CD14-positive monocyte (primary cell): ENCODE results near the gene CRAT. TPM values are rescaled to one million over a fixed set of nuclear protein-coding genes. Genes with fewer than 3 reads are reported as not detected.

Experiments used
- DNase-seq, 3 donors: peaks; one replicate each; pipeline ENCODE4 v3.0.0-alpha.2; 2011 to 2022
- H2AFZ ChIP-seq: 2 replicates; pipeline ENCODE4 v1.6.0; 2012; ENCODE audit warnings: mild to moderate bottlenecking, low read depth, low read length, inconsistent platforms; ENCODE audit not compliant: insufficient read depth, poor library complexity, severe bottlenecking
- H3K27ac ChIP-seq, 2 donors: 1 replicate in 1 of 2; 2 replicates in 1 of 2; pipeline ENCODE4 v1.5.1; 2012 to 2013; ENCODE audit warnings: low read length in 2 of 2, control low read depth in 1 of 2, inconsistent platforms in 1 of 2, low read depth in 1 of 2, mild to moderate bottlenecking in 1 of 2
- H3K27me3 ChIP-seq, 2 donors: one replicate each; pipeline versions ENCODE4 v1.6.0 to v1.6.1; 2011 to 2013; ENCODE audit warnings: low read length in 2 of 2; ENCODE audit not compliant: control insufficient read depth in 2 of 2, insufficient read depth in 2 of 2
- H3K36me3 ChIP-seq, 2 donors: replicated peaks in 1 of 2; 1 replicate in 1 of 2; 2 replicates in 1 of 2; pipeline versions ENCODE4 v1.5.1 to v1.6.1; 2012 to 2013; ENCODE audit warnings: low read length in 2 of 2, control low read depth in 1 of 2, inconsistent platforms in 1 of 2, mild to moderate bottlenecking in 1 of 2; ENCODE audit not compliant: insufficient read depth in 2 of 2, control insufficient read depth in 1 of 2
- H3K4me1 ChIP-seq, 2 donors: 1 replicate in 1 of 2; 2 replicates in 1 of 2; pipeline versions ENCODE4 v1.5.1 to v1.6.1; 2012 to 2013; ENCODE audit warnings: low read length in 2 of 2, control low read depth in 1 of 2, inconsistent platforms in 1 of 2, mild to moderate bottlenecking in 1 of 2, moderate library complexity in 1 of 2; ENCODE audit not compliant: insufficient read depth in 2 of 2, control insufficient read depth in 1 of 2
- H3K4me2 ChIP-seq: replicated peaks from 2 replicates; pipeline ENCODE3; 2012; ENCODE audit warnings: low read length, moderate library complexity, mild to moderate bottlenecking; ENCODE audit not compliant: poor library complexity, severe bottlenecking; ENCODE audit errors: extremely low read depth
- H3K4me3 ChIP-seq, 3 experiments: fragments of 200-600 bp in 1 of 3; sonication (generic) in 1 of 3; replicated peaks in 1 of 3; 1 replicate in 2 of 3; 2 replicates in 1 of 3; pipeline ENCODE4 v1.5.1; 2011 to 2013; ENCODE audit warnings: low read length in 3 of 3, mild to moderate bottlenecking in 3 of 3, control low read depth in 2 of 3, low read depth in 2 of 3, inconsistent platforms in 1 of 3, moderate library complexity in 1 of 3
- H3K79me2 ChIP-seq: 2 replicates; pipeline ENCODE4 v1.6.0; 2012; ENCODE audit warnings: mild to moderate bottlenecking, control low read depth, inconsistent platforms, low read length, moderate library complexity; ENCODE audit not compliant: insufficient read depth
- H3K9ac ChIP-seq: 2 replicates; pipeline ENCODE4 v1.6.0; 2017; ENCODE audit warnings: low read length, mild to moderate bottlenecking; ENCODE audit not compliant: insufficient read depth, poor library complexity, severe bottlenecking
- H3K9me3 ChIP-seq, 2 donors: replicated peaks in 1 of 2; 1 replicate in 1 of 2; 2 replicates in 1 of 2; pipeline versions ENCODE4 v1.5.1 to v1.6.1; 2012 to 2013; ENCODE audit warnings: low read length in 2 of 2, control low read depth in 1 of 2; ENCODE audit not compliant: control insufficient read depth in 1 of 2, insufficient read depth in 1 of 2
- H4K20me1 ChIP-seq: 2 replicates; pipeline ENCODE4 v1.6.0; 2012; ENCODE audit warnings: mild to moderate bottlenecking, low read length, control low read depth, moderate library complexity; ENCODE audit not compliant: insufficient read depth
- H3K27ac Mint-ChIP-seq, 7 donors: one replicate each; pipeline ENCODE4 v1.8.0; 2020; ENCODE audit warnings: mild to moderate bottlenecking in 7 of 7, mixed read lengths in 7 of 7, moderate library complexity in 6 of 7, inconsistent platforms in 2 of 7
- H3K27me3 Mint-ChIP-seq, 3 donors: one replicate each; pipeline ENCODE4 v1.8.0; 2021 to 2022; ENCODE audit warnings: low read depth in 3 of 3, mild to moderate bottlenecking in 3 of 3, mixed read lengths in 3 of 3, moderate library complexity in 3 of 3, inconsistent platforms in 1 of 3
- H3K36me3 Mint-ChIP-seq, 2 donors: one replicate each; pipeline ENCODE4 v1.8.0; 2020; ENCODE audit warnings: mixed read lengths in 2 of 2, inconsistent platforms in 1 of 2, mild to moderate bottlenecking in 1 of 2
- H3K4me1 Mint-ChIP-seq: one replicate; pipeline ENCODE4 v1.8.0; 2020; ENCODE audit warnings: mild to moderate bottlenecking, mixed read lengths
- H3K4me3 Mint-ChIP-seq, 2 donors: one replicate each; pipeline ENCODE4 v1.8.0; 2020; ENCODE audit warnings: mild to moderate bottlenecking in 2 of 2, mixed read lengths in 2 of 2, moderate library complexity in 1 of 2
- H3K9me3 Mint-ChIP-seq, 7 donors: one replicate each; pipeline ENCODE4 v1.8.0; 2020 to 2022; ENCODE audit warnings: mixed read lengths in 7 of 7, mild to moderate bottlenecking in 6 of 7, moderate library complexity in 6 of 7, inconsistent platforms in 2 of 7
- WGBS: methylation state at CpG from one replicate; pipeline ENCODE4 v1.1.5; 2013; ENCODE audit warnings: missing lambda C conversion rate; ENCODE audit not compliant: insufficient coverage; 5-methylcytosine and 5-hydroxymethylcytosine counted together
- intact Hi-C, 2 donors: fragments of 100-400 bp; cut with micrococcal nuclease; formaldehyde crosslinking; loops; one replicate each; pipeline versions ENCODE4 v1.15.0 to v1.15.1; 2023
- polyA plus RNA-seq, 3 donors: library from polyadenylated mRNA; depleted of rRNA in 1 of 3; unstranded in 2 of 3; stranded (reverse) in 1 of 3; fragments of 300-500 nt in 2 of 3; fragments of >200 nt in 1 of 3; fragmentation: Illumina TruSeq in 2 of 3; gene quantifications; 1 replicate in 2 of 3; 2 replicates in 1 of 3; pipeline ENCODE4 v1.2.3, GENCODE V29; 2012 to 2021
- TF ChIP-seq, protein P1 (sequence below): fragments of 200-600 bp; IDR thresholded peaks from one replicate; pipeline ENCODE4 v1.8.0; 2022; ENCODE audit warnings: antibody characterized with exemption, mild to moderate bottlenecking

The CRAT gene
- polyA plus RNA-seq, 3 donors: 12.2 to 19.4 (median 15.0) TPM

DNA sequence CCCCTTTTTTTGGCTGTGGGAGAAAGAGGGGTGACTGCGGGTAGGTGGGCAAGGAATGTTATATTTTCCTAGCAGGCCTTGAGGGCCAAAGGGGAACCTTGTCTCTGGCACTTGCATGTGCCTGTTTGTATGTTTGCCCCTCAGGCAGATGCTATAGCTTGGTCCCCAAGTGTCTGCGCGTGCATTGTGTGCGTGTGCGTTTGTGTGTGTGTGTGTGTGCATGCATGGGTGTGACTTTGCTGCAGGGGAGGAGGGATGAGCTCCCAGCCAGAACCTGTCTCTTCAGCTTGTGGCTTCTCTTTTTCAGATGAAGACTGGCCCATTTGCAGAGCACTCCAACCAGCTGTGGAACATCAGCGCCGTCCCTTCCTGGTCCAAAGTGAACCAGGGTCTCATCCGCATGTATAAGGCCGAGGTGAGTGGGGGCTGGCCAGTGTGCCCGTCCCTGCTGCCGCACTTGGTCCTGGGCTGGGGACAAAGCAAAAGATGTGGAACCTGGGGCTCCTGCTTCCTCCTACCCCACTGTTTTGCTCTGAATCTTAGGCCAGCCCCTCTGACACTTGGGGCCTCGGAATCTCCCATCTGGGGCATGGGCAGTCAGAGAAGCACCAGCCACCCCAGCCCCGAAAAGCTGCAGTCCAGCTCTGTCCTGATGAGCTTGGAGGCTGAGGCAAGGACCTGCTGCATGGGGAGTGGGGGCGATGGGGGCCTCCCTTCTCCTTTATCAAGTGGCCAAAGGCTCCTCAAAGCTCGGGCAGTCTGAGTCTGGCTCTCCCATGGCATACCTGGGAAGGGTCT is 31.7 kb upstream of the CRAT start:
- H3K9me3 Mint-ChIP-seq: no peaks in the 10 kb centered on the region
- intact Hi-C loops: loop anchor here in 1 of 2 donors (2.0 kb wide), 1 partner anchor 32 kb away; no protein-coding TSS in a partner anchor
- no peak overlapping the region for H3K4me3 Mint-ChIP-seq
- H3K27ac ChIP-seq: peak overlapping the region; percentile 50 to 97
- H3K4me1 Mint-ChIP-seq: peaks cover 41% of the 10 kb centered on the region
- TF ChIP-seq, protein P1, sequence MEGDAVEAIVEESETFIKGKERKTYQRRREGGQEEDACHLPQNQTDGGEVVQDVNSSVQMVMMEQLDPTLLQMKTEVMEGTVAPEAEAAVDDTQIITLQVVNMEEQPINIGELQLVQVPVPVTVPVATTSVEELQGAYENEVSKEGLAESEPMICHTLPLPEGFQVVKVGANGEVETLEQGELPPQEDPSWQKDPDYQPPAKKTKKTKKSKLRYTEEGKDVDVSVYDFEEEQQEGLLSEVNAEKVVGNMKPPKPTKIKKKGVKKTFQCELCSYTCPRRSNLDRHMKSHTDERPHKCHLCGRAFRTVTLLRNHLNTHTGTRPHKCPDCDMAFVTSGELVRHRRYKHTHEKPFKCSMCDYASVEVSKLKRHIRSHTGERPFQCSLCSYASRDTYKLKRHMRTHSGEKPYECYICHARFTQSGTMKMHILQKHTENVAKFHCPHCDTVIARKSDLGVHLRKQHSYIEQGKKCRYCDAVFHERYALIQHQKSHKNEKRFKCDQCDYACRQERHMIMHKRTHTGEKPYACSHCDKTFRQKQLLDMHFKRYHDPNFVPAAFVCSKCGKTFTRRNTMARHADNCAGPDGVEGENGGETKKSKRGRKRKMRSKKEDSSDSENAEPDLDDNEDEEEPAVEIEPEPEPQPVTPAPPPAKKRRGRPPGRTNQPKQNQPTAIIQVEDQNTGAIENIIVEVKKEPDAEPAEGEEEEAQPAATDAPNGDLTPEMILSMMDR: no peak
- no peaks in the 10 kb centered on the region for H3K9me3 ChIP-seq
- peak overlapping the region; percentile 84 for H3K9ac ChIP-seq
- no peak for DNase-seq
- peaks cover 37 to 47% of the 10 kb centered on the region in 2 donors for H3K4me1 ChIP-seq
- H2AFZ ChIP-seq: no peak overlapping the region
- H3K27me3 Mint-ChIP-seq: peaks cover 0 to 2% (median 1%) of the 10 kb centered on the region in 3 donors
- peaks cover 7% of the 10 kb centered on the region for H4K20me1 ChIP-seq
- peak overlapping the region; percentile 64 to 97 (median 97) for H3K27ac Mint-ChIP-seq
- H3K4me2 ChIP-seq: peak overlapping the region; percentile 77
- H3K36me3 ChIP-seq: peaks cover 48 to 56% of the 10 kb centered on the region in 2 donors
- H3K4me3 ChIP-seq: peak overlapping the region in 1 of 3 experiments; percentile 73
- peaks cover 33 to 62% of the 10 kb centered on the region in 2 donors for H3K36me3 Mint-ChIP-seq
- H3K79me2 ChIP-seq: peaks cover 17% of the 10 kb centered on the region
- no peaks in the 10 kb centered on the region for H3K27me3 ChIP-seq
- 90% methylated on average over 11 of the region's 15 CpGs for WGBS

DNA sequence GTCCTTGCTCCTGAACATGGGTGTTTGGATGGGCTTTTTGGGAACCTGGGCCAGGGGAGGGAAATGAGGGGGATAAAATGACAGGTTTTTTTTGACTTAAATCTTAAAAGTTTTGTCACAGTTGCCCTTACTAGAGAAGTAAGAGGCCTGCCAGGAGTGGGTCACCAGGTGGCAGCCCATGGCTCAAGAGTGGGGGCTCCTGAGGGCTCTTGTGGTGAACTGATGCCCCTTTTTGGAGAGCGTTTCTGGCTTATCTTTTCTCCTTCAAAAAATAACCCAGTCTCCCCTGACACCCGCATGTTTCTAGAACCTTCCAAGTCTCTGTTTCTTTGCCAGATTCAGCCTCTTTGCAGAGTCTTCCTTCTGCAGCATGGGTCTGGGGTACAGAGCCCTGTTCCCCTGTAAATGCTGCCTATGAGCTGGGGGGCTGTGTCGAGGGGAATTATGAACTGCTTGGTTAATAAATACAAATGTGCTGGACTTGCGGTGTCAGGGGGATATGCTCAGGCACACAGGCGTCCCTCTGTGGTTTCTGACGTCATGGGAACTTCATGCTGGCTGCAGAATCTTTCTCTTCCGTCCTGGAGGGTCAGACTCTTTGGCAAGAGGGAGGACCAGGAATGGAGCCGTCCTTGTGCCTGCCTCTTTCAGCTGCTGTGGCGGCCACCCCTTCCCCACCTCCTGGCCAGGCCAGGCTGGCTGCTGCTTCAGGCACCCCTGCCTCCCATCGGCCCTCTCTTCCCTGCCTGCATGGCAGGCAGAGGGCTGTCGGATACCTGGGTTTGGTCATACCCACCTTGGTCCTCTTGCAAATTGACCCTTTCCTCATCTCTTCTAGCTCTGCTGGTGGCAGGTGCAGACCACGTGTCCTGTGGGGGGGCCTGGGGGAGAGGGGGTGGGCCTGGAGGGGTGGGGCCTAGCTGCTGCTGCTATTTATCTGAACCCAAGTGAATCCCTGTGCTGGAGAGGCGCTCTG is 30.8 kb upstream of the CRAT start:
- H3K4me1 ChIP-seq: peaks cover 37 to 47% of the 10 kb centered on the region in 2 donors
- peak; percentile 63 to 80 (median 73) for DNase-seq
- H3K9me3 ChIP-seq: no peaks in the 10 kb centered on the region
- peaks cover 50 to 56% of the 10 kb centered on the region in 2 donors for H3K36me3 ChIP-seq
- intact Hi-C loops: loop anchor here in 1 of 2 donors (2.0 kb wide), 2 partner anchors 33 to 205 kb away; no protein-coding TSS in a partner anchor
- H2AFZ ChIP-seq: no peak overlapping the region
- H3K27me3 Mint-ChIP-seq: peaks cover 0 to 2% (median 1%) of the 10 kb centered on the region in 3 donors
- WGBS: 20% methylated on average over 5 of the region's 13 CpGs
- H3K27me3 ChIP-seq: no peaks in the 10 kb centered on the region
- TF ChIP-seq, protein P1: no peak
- H3K27ac Mint-ChIP-seq: peak overlapping the region; percentile 96 to 98 (median 97)
- no peaks in the 10 kb centered on the region for H3K9me3 Mint-ChIP-seq
- peak overlapping the region; percentile 97 to 99 for H3K27ac ChIP-seq
- H3K4me1 Mint-ChIP-seq: peaks cover 41% of the 10 kb centered on the region
- peak overlapping the region; percentile 77 for H3K4me2 ChIP-seq
- peak overlapping the region; percentile 84 for H3K9ac ChIP-seq
- peaks cover 17% of the 10 kb centered on the region for H3K79me2 ChIP-seq
- H3K4me3 Mint-ChIP-seq: peak overlapping the region; percentile 24 to 78
- peaks cover 35 to 63% of the 10 kb centered on the region in 2 donors for H3K36me3 Mint-ChIP-seq
- peak overlapping the region in 1 of 3 experiments; percentile 73 for H3K4me3 ChIP-seq
- peaks cover 7% of the 10 kb centered on the region for H4K20me1 ChIP-seq
